Mesodermal cell (in vitro differentiated cells): Measurements from ENCODE around the gene FHL1.

Experiments used
- H3K27ac ChIP-seq: 2 replicates; pipeline ENCODE4 v1.7.0; 2013; ENCODE audit warnings: mild to moderate bottlenecking, low read depth, low read length, moderate library complexity; ENCODE audit not compliant: severe bottlenecking
- H3K36me3 ChIP-seq: 2 replicates; pipeline ENCODE4 v1.7.1; 2013; ENCODE audit warnings: mild to moderate bottlenecking, low read length, moderate library complexity; ENCODE audit not compliant: control insufficient read depth, insufficient read depth
- H3K4me1 ChIP-seq: one replicate; pipeline ENCODE4 v1.7.1; 2013; ENCODE audit warnings: mild to moderate bottlenecking, low read length; ENCODE audit not compliant: insufficient read depth, control insufficient read depth, poor library complexity, severe bottlenecking
- H3K4me3 ChIP-seq: 2 replicates; pipeline ENCODE4 v1.7.0; 2013; ENCODE audit warnings: low read length, control low read depth, mild to moderate bottlenecking; ENCODE audit not compliant: insufficient read depth, poor library complexity, severe bottlenecking; ENCODE audit errors: extremely low read depth
- H3K9me3 ChIP-seq: 2 replicates; pipeline ENCODE4 v1.7.1; 2013; ENCODE audit warnings: mild to moderate bottlenecking, low read length, moderate library complexity; ENCODE audit not compliant: control insufficient read depth
- WGBS, 2 experiments: methylation state at CpG; one replicate each; pipeline ENCODE4 v1.1.5; 2013; ENCODE audit warnings: missing lambda C conversion rate in 2 of 2; ENCODE audit not compliant: insufficient coverage in 2 of 2; 5-methylcytosine and 5-hydroxymethylcytosine counted together

The FHL1 gene

DNA sequence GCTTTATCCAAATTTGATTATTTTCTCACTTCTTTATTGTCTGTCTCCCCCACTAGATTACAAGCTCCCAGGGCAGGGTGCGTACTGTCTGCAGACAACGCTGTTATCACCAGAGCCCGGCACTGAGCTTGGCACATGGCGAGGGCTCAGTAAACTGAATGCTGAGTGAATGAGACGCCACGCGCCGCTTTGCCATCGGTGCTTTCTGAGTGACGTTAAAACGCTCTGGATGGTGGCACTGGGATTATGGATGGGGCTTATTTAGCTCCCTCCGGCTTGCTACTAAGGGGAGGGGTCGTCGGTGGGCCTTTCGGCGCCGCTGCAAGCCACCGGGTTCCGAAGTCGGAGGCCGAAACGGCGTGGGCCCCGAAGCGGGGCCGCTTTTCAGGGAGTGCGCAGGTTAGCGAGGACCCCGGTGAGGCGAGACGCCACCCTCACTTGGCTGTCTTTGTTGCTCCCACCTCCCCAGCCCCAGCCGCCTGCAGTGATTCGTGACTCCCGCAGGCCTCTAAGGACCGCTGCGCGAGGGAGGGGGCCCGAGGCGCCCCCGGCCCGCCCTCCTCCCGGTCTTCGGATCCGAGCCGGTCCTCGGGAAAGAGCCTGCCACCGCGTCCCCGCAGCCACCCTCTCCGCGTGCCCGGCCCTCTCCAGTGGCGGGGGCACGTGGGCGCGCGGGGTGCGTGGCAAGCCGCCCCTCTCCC lies 569 bp upstream of the FHL1 start:
- Histone ChIP-seq H3K4me3 (peak overlapping the region; percentile 49), H3K36me3 (no peaks in the 10 kb centered on the region), H3K4me1 (no peaks in the 10 kb centered on the region), H3K9me3 (no peaks in the 10 kb centered on the region), H3K27ac (no peak overlapping the region)
- WGBS, 2 experiments = 1 to 8% methylated on average over 11 to 13 of the region's 59 CpGs

DNA sequence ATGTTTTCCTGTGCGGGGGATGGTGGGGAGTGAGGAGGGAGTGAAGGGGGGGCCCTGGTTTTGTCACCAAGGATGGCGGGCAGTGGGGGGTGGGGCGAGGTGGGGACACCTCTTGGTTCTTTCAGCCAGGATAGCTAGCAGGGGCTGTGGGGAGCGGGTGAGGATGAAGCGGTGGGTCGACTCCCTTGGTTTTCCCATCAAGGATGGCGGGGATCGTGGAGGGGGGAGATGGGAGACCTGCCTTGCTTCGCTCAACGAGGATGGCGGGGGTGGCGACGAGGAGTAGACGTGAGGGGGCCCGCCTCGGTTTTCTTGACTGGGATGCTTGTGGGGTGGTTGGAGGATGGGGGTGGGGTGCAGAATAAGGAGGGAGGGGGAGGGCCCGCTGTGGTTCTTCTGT lies 643 bp downstream of the FHL1 start:
- Histone ChIP-seq H3K4me3 (peak overlapping the region; percentile 49), H3K4me1 (no peaks in the 10 kb centered on the region), H3K9me3 (no peaks in the 10 kb centered on the region), H3K36me3 (no peaks in the 10 kb centered on the region), H3K27ac (no peak overlapping the region)
- 0% methylated on average over 1 of the region's 17 CpGs; no CpG with 5 or more reads in 1 of the 2 experiments for WGBS, 2 experiments

DNA sequence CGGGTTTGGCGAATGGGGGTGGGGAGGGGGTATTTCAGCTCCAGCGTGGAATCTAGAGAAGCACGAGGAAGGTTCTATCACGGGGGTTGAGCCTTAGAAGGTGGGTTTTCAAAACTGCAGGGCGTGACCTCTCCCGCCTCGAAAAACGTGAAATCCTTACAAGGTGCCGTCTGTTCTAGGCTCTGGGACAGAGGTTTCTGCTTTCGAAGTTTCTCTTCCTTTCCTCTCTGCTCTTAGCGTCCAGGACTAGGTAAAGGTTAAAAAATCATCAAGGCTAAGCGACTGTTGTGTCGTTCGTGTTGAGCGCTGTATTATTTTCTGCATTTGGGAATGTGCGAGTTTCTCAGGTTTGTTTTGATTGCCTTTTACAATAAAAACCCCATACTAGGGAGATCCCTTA lies 1.1 kb downstream of the FHL1 start:
- 0 to 33% methylated on average over 1 to 3 of the region's 17 CpGs for WGBS, 2 experiments
- peak overlapping the region; percentile 49 for H3K4me3 ChIP-seq
- no peaks in the 10 kb centered on the region for H3K9me3 ChIP-seq
- H3K36me3 ChIP-seq = no peaks in the 10 kb centered on the region
- H3K27ac ChIP-seq = no peak overlapping the region
- no peaks in the 10 kb centered on the region for H3K4me1 ChIP-seq

DNA sequence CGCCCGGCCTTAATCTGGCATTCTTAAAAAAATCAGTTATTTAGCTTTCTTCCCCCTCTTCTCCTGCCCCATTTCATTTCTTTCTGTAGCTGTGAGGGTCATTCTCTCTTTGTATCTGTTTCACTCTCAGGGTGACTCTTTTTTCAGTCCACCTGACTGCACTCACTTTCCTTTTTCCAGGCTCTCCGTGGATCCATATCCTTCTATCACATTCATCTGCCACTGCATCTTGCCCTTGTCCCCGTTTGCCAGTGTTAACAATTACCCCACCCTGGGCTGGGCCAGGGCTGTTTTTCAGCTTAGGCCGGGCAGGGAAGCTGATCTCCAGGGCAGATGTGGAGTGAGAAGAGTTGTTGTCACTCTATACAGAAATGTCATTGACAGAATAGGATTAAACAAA lies 7.7 kb downstream of the FHL1 start:
- WGBS, 2 experiments = 50 to 57% methylated on average over 2 to 3 of the region's 5 CpGs
- H3K9me3 ChIP-seq = no peaks in the 10 kb centered on the region

GRCh38 chrX:136156560-136157117 lies 9.3 kb downstream of the FHL1 start:
- WGBS, 2 experiments = no CpG with 5 or more reads among the region's 5 CpGs
- Histone ChIP-seq H3K36me3 (no peaks in the 10 kb centered on the region), H3K9me3 (no peaks in the 10 kb centered on the region), H3K27ac (no peak overlapping the region), H3K4me3 (no peak overlapping the region), H3K4me1 (no peaks in the 10 kb centered on the region)

More for the DNA sequence above, 7.7 kb downstream of the FHL1 start:
- Histone ChIP-seq H3K27ac (no peak overlapping the region), H3K4me1 (no peaks in the 10 kb centered on the region), H3K4me3 (no peak overlapping the region), H3K36me3 (no peaks in the 10 kb centered on the region)

DNA sequence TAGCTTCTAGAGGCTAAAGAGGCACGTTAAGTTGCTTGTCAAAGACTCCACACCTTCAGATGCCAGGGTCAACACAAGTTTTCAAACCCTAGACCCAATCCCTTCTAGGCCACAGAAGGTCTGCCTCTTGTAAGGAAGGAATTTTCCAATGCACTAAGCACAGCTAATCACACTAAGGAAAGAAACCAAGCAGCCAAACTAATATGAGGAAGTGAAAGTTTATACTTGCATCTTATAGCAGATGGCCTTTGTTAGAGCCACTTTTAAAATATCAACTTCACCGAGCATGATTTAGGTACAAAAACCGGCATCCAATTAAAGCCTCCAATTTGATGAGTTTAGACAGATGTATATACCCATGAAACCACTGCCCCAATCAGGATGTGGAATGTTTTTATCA lies 9.9 kb downstream of the FHL1 start:
- 83% methylated on average over 1 of the region's 3 CpGs; no CpG with 5 or more reads in 1 of the 2 experiments for WGBS, 2 experiments
- H3K27ac ChIP-seq = no peak overlapping the region

GRCh38 chrX:136158685-136159084 lies 11.4 kb downstream of the FHL1 start:
- Histone ChIP-seq H3K4me3 (no peak overlapping the region), H3K27ac (no peak overlapping the region), H3K4me1 (no peaks in the 10 kb centered on the region), H3K36me3 (no peaks in the 10 kb centered on the region), H3K9me3 (no peaks in the 10 kb centered on the region)
- no CpG with 5 or more reads among the region's 4 CpGs for WGBS, 2 experiments

More for the DNA sequence above, 9.9 kb downstream of the FHL1 start:
- Histone ChIP-seq H3K4me1 (no peaks in the 10 kb centered on the region), H3K36me3 (no peaks in the 10 kb centered on the region), H3K4me3 (no peak overlapping the region), H3K9me3 (no peaks in the 10 kb centered on the region)

DNA sequence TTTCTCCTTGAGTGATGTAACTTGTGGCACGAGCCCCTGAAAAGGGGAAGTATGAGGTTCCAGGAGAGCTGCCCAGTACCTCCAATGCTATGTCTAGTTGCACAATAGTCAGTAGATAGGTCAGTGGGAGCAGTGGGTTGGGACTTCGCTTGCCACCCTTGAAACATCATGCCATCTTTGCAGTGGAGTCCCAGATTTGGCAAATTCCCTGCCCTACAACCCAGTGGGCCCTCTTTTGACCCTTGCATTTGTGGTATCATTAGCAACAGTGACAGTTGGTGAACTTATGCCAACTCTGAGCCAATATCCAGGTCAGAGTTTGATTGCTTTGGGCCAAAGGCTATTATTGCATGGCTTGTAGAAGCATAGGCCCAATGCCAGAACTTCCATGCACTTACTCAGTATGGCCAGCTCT lies 12.3 kb downstream of the FHL1 start:
- 92 to 100% methylated on average over 1 to 2 of the region's 2 CpGs for WGBS, 2 experiments
- H3K4me1 ChIP-seq = no peaks in the 10 kb centered on the region
- H3K4me3 ChIP-seq = no peak overlapping the region

DNA sequence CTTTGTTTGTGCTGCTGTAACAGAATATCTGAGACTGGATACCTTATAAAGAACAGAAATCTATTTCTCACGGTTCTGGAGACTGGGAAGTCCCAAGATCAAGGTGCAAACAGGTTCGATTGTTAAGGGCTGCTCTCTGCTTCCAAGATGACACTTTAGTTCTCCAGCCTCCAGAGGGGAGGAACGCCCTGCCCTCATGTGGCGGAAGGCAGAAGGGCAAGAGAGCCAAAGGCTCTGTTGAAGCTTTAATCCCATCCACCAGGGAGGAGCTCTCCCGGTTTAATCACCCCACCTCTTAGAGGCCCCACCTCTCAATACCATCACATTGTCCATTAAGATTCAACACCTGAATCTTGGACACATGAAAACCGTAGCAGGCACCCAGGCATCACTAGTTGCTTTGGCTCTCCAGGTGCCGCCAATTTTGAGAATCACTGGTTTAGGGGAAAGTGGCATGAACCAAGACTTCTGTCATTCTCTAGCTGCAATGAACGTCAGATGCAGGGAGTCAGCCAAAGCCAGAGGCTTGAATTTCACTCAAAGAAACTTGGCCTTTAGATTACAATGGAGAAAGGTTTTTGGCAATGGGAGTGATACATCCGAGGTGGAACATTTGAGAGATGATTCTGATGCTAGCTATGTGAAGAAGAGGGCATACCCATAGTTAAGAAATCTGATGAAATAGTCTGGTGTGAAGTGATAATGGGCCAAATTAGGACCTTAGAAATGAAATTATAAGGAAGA lies 15.7 kb downstream of the FHL1 start:
- 55 to 57% methylated on average over 4 of the region's 9 CpGs for WGBS, 2 experiments
- H3K4me3 ChIP-seq = no peak overlapping the region
- H3K27ac ChIP-seq = no peak overlapping the region
- no peaks in the 10 kb centered on the region for H3K36me3 ChIP-seq
- H3K9me3 ChIP-seq = no peaks in the 10 kb centered on the region
- no peaks in the 10 kb centered on the region for H3K4me1 ChIP-seq

More for the DNA sequence above, 12.3 kb downstream of the FHL1 start:
- no peak overlapping the region for H3K27ac ChIP-seq
- H3K36me3 ChIP-seq = no peaks in the 10 kb centered on the region
- no peaks in the 10 kb centered on the region for H3K9me3 ChIP-seq

- Histone ChIP-seq H3K36me3 (no peaks in the 10 kb centered on the region), H3K27ac (no peak overlapping the region), H3K4me1 (no peaks in the 10 kb centered on the region), H3K4me3 (no peak overlapping the region), H3K9me3 (no peaks in the 10 kb centered on the region)
- WGBS, 2 experiments = no CpG with 5 or more reads among the region's 1 CpG
Measured at GRCh38 chrX:136163689-136164088, 16.4 kb downstream of the FHL1 start.
